GM18858 (cell line): ENCODE measurements around the gene KRT222.

Source experiments
- ATAC-seq: cut with Tn5 transposase; IDR thresholded peaks from one replicate; pipeline ENCODE4 v1.9.1; 2021; ENCODE audit not compliant: unreplicated experiment

The KRT222 gene

DNA sequence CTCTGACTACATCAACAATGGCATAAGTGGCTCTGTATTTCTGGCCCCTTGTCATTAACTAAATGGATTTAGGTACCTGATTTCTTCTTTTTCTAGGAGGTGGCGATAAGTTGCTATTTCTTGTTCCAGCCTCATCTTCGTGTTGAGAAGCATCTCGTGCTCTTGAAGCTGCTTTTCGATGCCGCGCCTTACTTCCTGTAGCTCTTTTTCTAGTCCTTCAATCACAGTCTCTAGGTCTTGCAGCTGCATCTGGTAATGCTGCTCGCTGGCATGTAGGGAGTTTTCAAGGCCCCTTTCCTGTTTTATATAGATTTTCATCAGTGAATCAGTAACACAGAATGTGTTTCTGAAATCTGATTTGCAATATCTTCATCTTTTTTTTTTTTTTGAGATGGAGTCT, 5.1 kb downstream of the KRT222 start:
- ATAC-seq = no peak

GRCh38 chr17:40658396-40658795, 6.6 kb downstream of the KRT222 start:
- no peak for ATAC-seq

DNA sequence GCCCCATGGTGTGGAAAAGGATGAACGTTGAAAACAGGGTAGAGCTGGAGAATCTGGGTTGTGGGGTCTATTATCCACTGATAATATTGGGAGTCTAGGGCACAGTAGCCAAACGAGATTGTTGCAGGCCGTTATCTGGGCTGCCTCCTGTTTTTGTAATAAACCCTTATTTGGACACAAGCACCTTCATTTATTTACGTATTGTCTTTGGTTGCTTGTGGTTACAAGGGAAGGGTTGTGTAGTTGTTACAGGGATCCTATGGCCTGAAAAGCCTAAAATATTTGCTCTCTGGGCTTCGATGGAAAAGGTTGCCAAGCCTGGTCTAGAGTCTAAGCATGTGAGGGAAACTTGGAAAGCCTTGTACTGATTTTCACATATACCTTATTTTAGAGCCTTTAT, 13.0 kb downstream of the KRT222 start:
- no peak for ATAC-seq

DNA sequence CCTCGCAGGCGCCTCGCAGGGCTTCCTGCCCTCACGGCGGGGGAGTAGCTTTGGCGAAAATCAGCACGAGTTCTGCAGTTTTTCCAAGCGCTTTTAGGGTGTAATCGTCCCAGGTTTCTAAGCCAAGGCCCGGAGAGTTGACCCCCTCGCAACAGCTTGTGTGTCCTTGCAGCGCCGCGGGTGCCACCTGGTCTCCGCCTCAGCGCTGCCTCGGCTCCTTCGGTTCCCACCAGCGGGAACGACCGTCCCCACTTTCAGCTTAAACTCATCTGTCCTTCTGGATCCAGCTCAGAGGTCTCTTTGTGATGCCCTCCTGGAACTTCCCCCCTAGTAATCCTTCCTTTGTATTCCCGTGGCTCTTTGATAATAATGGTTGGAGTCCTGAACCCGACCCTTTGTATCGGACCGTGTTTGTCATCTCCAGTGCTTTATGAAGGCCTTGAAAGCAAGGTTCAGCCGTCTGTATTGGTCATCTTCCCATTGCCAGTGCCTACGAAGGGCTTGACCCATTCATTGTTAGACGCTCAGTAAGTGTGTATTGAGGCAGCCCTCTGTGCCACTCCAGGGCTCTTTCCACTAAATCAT, 16.5 kb downstream of the KRT222 start:
- ATAC-seq = no peak

DNA sequence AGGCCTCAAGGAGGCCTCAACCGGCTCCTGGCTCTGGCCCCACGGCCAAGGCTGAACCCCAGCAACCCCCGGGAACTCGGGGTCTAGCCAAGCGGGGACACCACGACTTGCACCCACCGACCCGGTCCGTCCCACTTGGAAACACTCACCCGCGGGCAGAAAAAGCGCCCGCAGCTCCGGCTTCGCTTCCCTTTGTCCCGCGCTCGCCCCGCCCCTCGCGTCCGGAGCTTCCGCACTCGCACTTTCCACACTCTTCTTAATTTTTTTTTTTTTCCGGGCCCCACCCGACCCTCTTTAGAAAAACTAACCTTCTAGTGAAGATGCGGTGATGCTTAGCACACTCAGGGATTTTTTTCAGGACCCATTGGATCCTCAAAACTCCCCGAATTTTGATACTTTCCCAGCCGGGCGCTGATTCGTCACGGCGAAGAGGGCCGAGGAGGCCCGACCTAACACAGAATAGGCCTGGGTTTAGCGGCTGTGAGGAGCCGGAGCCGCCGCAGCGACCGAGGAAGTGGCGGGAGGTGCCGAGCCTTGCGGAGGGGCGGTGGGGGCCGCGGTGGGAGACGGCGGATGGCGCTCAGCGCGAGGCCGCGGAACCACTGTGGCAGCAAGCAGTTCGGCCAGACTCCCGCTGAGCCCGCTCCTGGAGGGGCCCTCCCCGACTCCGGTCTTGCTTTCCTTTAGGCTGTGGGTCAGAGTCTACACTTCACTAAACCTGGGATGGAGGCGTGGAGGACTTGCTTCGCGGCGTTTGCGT, 17.2 kb downstream of the KRT222 start, which contains the start of gene SMARCE1:
Gene SMARCE1 (minus strand): TSS at position 195 of the 760 bp plus-strand sequence. CDS start 2,016 bp downstream, outside the sequence.
- no peak for ATAC-seq

- no peak for ATAC-seq
These were observed 18.0 kb downstream of the KRT222 start for GRCh38 chr17:40646791-40647623.

GRCh38 chr17:40645943-40646342, 19.0 kb downstream of the KRT222 start:
- ATAC-seq = no peak

DNA sequence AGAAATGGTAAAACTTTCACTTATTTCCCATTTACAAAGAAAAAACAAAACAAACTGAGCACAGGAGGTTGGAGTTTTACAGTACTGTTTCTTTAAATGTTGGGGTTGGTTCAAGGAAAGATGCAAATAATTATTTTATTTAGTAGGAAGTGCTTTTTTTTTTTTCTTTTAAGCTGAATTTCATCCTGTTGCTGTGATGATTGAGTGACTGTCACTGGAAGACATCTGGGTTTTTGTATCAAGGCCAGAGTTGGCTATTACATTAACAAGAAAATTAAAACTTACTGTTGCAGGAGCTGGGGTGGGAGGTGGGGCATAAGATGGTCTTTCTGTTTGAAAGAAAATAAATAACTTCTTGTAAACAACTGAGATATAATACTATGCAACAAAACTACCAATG, 19.7 kb downstream of the KRT222 start:
- ATAC-seq = no peak

DNA sequence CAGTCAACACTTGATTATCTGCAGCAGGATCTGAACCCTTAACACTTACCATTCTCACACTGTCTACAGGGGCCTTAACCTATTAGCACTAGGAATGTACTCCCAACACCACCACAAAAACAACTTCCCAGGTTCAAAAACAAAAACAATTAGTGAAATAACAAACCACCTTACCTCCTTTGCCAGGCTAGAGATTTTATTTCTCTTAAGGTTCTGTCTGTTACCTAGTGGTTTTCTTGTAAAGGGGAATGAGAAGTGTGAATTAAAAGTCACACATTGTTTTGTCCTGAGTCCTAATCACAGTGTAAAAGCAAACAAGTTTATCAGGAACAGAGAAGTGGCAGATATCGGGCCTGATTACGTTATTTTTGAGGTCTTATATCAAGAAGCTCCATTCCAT, 27.0 kb downstream of the KRT222 start:
- no peak for ATAC-seq

DNA sequence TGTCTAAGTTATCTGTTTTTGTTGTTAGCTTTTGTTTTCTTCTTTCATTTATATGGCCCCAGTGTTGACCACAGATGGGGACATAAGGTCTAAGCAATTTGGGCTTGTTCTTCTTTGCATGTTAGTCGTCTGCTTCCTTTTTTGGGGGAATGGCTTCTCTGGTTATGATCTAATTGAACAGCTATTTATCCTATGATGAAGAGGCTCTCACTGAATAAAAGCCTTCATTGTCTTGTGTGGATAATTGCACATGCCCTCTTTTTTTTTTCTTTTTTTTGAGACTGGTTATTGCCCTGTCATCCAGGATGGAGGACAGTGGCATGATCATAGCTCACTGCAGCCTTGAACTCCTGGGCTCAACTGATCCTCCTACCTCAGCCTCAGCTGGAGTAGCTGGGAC, 31.1 kb downstream of the KRT222 start:
- ATAC-seq = no peak

GRCh38 chr17:40632216-40632615, 32.8 kb downstream of the KRT222 start:
- no peak for ATAC-seq

DNA sequence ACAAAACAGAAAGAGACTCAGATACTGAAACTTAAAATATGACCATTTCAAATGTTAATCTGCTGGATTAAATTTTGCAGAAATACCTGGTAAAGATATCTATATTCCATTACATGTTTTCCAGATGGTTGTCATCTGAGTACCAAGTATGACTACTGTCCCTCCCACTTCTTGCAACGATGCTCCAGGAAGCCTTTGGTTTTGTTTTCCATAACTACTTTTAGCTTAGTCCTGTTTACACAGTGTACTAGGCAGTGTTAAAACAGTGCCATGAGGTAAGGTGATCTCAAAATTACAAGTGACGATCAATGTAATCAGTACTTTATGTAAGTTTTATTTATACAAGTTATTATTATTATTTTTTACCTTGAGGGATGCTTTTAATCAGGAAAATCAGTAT, 35.1 kb downstream of the KRT222 start:
- no peak for ATAC-seq

DNA sequence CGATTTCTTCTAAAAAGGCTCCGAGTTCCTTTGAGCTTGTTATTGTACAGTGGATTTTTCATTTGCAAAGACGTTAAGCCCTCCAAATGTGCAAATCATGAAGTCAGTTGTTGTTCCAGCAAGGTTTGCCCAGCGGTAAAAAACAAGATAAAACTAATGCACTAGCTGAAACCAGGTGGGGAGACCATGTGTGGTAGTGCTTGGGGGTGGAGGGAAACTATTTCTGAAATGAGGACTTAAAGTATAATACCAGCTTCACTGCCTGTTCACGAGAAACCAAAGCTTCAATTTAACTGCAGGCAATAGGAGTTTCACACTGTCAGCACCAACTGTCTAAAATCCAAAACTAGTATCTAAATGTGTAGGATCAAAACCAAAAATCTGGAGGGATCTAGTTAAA, 39.7 kb downstream of the KRT222 start:
- ATAC-seq = no peak

DNA sequence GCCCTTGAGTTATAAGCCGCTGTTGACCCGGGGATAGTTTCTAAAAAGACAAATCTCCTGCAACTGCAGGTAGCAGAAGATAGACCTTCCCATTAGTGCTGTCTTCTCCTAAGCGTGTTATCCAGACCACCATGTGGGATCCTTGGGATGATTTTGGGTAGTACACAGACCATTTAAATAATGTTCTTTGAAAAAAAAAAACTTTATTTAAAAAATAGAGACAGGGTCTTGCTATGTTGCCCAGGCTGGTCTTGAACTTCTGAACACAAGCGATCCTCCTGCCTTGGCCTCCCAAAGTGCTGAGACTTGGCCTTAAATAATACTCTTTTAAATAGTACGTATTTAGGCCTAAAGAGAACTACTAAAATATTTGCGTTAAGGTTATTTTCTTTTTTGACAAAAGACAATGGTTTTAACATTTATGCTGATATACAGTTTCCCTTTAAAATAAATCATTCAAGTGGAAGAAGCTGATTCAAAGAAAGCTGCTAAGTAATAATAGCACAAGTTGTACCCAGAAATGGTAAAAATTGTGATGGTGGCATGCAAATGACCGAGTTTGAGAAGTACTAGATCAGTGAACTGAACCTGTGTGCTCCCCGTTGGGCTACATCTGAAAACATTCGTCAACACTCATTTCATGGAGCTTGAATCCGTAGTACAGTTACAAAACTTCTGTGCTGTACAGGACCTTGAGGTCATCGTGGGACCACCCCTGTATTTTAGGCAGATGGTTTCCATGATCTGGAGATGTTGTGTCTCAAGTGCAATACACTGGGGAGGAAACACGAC, 41.4 kb downstream of the KRT222 start:
- ATAC-seq = no peak

DNA sequence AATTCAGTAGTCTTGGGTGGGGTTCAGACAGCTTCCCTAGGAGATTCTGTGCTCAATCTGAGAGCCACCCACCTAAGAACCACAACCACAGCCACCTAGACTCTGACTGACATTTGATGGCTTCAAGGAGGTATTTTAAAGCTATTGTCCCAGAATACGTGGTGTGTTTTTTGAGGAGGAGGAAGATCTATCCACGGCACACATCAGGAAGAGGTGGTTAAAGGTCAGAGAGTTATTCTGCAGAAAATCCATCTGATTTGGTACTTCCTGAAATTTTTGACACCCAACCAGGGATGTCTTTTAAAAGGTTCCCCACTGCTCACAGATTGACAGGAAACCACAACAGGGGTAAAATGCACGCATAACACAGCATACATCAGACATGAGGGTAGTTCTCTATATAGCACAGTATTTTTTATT, 42.5 kb downstream of the KRT222 start:
- no peak for ATAC-seq

DNA sequence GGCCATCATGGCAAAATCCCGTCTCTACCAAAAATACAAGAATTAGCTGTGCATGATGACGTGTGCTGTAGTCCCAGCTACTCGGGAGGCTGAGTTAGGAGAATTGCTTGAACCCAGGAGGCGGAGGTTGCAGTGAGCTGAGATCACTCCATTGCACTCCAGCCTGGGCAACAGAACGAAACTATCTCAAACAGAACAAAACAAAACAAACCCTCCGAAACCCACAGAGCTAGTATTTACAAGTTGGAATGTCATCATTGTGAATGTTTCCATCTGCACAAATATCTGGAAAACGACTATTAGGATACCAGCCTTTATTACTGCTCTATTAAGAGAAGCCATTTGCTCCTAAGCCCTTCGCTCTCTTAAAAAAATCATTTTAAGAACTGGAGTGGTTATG, 43.4 kb downstream of the KRT222 start:
- no peak for ATAC-seq

GRCh38 chr17:40621019-40621418, 44.0 kb downstream of the KRT222 start:
- no peak for ATAC-seq

GRCh38 chr17:40618754-40619625, 46.0 kb downstream of the KRT222 start:
- ATAC-seq = no peak

GRCh38 chr17:40617678-40618240, 47.2 kb downstream of the KRT222 start:
- no peak for ATAC-seq

DNA sequence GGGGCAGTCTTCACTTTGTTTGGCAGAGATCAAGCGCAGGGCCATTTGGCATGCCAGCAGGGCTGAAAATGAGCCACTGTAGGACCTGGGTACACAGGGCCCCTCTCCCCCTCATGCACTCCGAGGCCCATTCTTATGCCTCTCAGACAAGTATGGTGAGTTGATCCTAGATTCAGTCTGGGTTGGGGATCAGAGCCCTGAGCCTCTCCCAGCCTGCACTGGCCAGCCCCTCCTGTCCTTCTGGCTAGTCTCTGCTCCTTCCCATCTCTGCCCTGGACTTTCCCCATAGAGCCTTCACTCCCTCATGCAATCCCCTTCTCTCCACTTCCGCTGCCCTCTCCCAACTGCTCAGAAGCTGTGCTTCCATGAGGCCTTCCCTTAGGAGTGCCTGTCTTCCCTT, 48.4 kb downstream of the KRT222 start:
- ATAC-seq = no peak
